IMR-90 (cell line): ENCODE results near the gene SLC16A8.

Experiments
- CEBPB ChIP-seq: IDR thresholded peaks from 2 replicates; pipeline ENCODE4 v1.6.1; 2012; ENCODE audit warnings: low read depth, low read length, improper control_type of control experiment
- CHD1 ChIP-seq: IDR thresholded peaks from 2 replicates; pipeline ENCODE4 v1.6.1; 2012; ENCODE audit warnings: low read depth, low read length, improper control_type of control experiment
- CTCF ChIP-seq: conservative IDR thresholded peaks from 2 replicates; pipeline ENCODE4 v1.5.1; 2012; ENCODE audit warnings: mild to moderate bottlenecking, low read depth, low read length, improper control_type of control experiment
- ELK1 ChIP-seq: fragments of 150-350 bp; IDR thresholded peaks from 2 replicates; pipeline ENCODE4 v1.6.1; 2016; ENCODE audit warnings: low read depth, mild to moderate bottlenecking, low read length, moderate library complexity, borderline replicate concordance
- MAFK ChIP-seq: IDR thresholded peaks from 2 replicates; pipeline ENCODE4 v1.6.1; 2012; ENCODE audit warnings: low read depth, low read length, improper control_type of control experiment
- MXI1 ChIP-seq: IDR thresholded peaks from 2 replicates; pipeline ENCODE4 v1.6.1; 2012; ENCODE audit warnings: low read depth, mild to moderate bottlenecking, low read length, moderate library complexity, borderline replicate concordance
- NFE2L2 ChIP-seq: fragments of 150-350 bp; IDR thresholded peaks from 2 replicates; pipeline ENCODE4 v1.6.1; 2016; ENCODE audit warnings: low read depth, mild to moderate bottlenecking, low read length
- POLR2A ChIP-seq: IDR thresholded peaks from 2 replicates; pipeline ENCODE4 v1.6.1; 2012; ENCODE audit warnings: mild to moderate bottlenecking, low read depth, low read length
- RAD21 ChIP-seq: IDR thresholded peaks from 2 replicates; pipeline ENCODE4 v1.6.1; 2012; ENCODE audit warnings: low read length, improper control_type of control experiment
- RCOR1 ChIP-seq: IDR thresholded peaks from 2 replicates; pipeline ENCODE4 v1.6.1; 2012; ENCODE audit warnings: mild to moderate bottlenecking, low read length, improper control_type of control experiment; ENCODE audit not compliant: insufficient replicate concordance

GRCh38 chr22:38077096-38077495 lies 6.9 kb downstream of the SLC16A8 start:
- TF ChIP-seq CTCF (no peak), RCOR1 (no peak), MXI1 (no peak), POLR2A (no peak), MAFK (no peak), NFE2L2 (no peak), RAD21 (no peak), ELK1 (no peak), CHD1 (no peak), CEBPB (no peak)
